GM13976 (cell line): ENCODE data around the gene ALG2.

ENCODE experiments used
- DNase-seq: peaks from one replicate; pipeline ENCODE4 v3.0.0; 2012; ENCODE audit warnings: low spot score
- in situ Hi-C: fragments of 300-500 bp; cut with MboI; formaldehyde crosslinking; loops from one replicate; pipeline ENCODE4 v1.12.0; 2022; ENCODE audit warnings: low sequenced_read_pairs, mixed read lengths, inconsistent platforms; ENCODE audit not compliant: unreplicated experiment
- TF ChIP-seq, protein P1 (sequence below): IDR thresholded peaks from 2 replicates; pipeline ENCODE4 v1.5.1; 2012; ENCODE audit warnings: borderline replicate concordance, mild to moderate bottlenecking; ENCODE audit not compliant: insufficient read depth; ENCODE audit errors: extremely low read depth, missing control alignments, control extremely low read depth

Gene ALG2

GRCh38 chr9:99216073-99216472, 5.7 kb downstream of the ALG2 start:
- TF ChIP-seq, protein P1, sequence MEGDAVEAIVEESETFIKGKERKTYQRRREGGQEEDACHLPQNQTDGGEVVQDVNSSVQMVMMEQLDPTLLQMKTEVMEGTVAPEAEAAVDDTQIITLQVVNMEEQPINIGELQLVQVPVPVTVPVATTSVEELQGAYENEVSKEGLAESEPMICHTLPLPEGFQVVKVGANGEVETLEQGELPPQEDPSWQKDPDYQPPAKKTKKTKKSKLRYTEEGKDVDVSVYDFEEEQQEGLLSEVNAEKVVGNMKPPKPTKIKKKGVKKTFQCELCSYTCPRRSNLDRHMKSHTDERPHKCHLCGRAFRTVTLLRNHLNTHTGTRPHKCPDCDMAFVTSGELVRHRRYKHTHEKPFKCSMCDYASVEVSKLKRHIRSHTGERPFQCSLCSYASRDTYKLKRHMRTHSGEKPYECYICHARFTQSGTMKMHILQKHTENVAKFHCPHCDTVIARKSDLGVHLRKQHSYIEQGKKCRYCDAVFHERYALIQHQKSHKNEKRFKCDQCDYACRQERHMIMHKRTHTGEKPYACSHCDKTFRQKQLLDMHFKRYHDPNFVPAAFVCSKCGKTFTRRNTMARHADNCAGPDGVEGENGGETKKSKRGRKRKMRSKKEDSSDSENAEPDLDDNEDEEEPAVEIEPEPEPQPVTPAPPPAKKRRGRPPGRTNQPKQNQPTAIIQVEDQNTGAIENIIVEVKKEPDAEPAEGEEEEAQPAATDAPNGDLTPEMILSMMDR, result no peak
- no peak for DNase-seq
- in situ Hi-C loops, result no loop called here

DNA sequence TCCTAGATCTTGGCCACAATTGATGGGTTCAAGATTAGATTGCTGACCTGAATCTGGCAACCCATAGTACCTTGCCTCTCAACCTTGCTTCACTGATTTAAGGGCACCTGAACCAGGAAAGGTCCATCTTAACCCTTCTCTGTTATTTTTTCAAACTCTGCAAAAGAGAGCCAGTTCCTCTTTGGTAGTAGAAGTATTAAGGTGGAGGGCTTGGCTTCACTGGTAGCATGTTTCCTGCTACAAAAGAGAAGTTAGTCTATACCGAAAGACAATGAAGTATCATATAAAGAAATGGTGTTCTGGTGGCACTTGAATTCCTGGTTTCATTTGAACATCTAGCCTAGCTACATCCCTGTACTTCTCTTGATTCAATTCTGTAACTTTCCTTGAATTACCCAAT, 8.5 kb downstream of the ALG2 start:
- in situ Hi-C loops, result no loop called here
- TF ChIP-seq, protein P1, result no peak
- no peak for DNase-seq

DNA sequence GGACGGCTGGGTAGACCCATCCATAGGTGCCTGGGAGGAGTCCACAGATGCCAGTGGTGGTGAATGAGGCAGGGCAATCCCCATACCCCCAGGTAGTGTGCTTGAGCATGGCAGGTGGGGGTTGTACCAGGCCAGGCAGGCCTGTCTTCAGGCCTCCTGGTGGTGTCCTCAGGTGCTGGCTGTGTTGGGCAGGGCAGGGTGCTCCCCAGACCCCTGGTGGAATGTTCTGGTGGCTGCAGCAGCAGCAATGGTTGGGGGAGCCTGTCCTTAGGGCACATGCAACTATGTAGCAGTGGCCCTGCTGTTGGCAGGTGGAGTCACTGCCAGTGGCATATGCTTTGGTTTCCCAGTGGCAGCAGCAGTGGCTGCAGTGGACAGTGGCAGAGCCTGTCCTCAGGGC, 10.0 kb downstream of the ALG2 start:
- TF ChIP-seq, protein P1, result no peak
- no peak for DNase-seq
- in situ Hi-C loops, result no loop called here

- TF ChIP-seq, protein P1, result no peak
- DNase-seq, result no peak
- in situ Hi-C loops, result no loop called here
Measured at GRCh38 chr9:99210572-99210971, 11.2 kb downstream of the ALG2 start.

GRCh38 chr9:99201603-99202002, 20.1 kb downstream of the ALG2 start:
- TF ChIP-seq, protein P1, result no peak
- in situ Hi-C loops, result no loop called here
- DNase-seq, result no peak

GRCh38 chr9:99199938-99200539, 21.7 kb downstream of the ALG2 start:
- in situ Hi-C loops, result loop anchor here (25.0 kb wide), 3 partner anchors 612 to 1112 kb away; partner anchors contain the start of gene NR4A3
- DNase-seq, result no peak
- TF ChIP-seq, protein P1, result no peak

DNA sequence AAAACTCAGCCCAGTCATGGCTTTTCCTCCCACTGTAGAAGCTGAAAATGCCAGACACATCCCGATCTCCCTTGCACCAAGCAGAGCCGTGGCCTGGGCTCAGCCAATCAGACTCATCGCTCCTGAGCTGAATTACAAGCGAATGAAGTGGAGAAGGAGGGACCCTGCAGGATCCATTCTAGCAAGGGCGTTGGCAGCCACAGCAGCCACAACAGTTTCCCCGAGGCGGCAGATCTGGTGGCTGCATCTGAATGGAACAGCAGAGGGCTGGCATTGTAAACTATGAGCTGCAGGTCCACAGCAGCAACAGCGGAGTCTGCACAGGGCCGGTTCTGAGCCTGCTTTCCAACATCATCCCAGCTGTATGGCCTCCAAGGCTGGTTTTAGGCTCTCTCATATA, 23.8 kb downstream of the ALG2 start:
- no peak for DNase-seq
- in situ Hi-C loops, result loop anchor here (25.0 kb wide), 3 partner anchors 614 to 1114 kb away; partner anchors contain the start of gene NR4A3
- TF ChIP-seq, protein P1, result no peak
